22Rv1 (cell line): Measurements from ENCODE around the gene PLCB3.

Experiments used
- H3K27ac ChIP-seq: fragments of 450-650 bp; 2 replicates; pipeline ENCODE4 v1.5.1; 2017
- CTCF ChIP-seq: fragments of 450-650 bp; IDR thresholded peaks from 2 replicates; pipeline ENCODE4 v1.5.1; 2017; ENCODE audit warnings: mild to moderate bottlenecking
- ZFX ChIP-seq: fragments of 450-650 bp; IDR thresholded peaks from 2 replicates; pipeline ENCODE4 v1.6.1; 2017; ENCODE audit warnings: antibody characterized with exemption, borderline replicate concordance

Gene PLCB3

GRCh38 chr11:64249038-64249437 is 2.3 kb upstream of the PLCB3 start:
- H3K27ac ChIP-seq = no peak overlapping the region
- TF ChIP-seq CTCF (no peak), ZFX (no peak)

GRCh38 chr11:64249563-64250414 is 1.5 kb upstream of the PLCB3 start:
- H3K27ac ChIP-seq = no peak overlapping the region
- TF ChIP-seq CTCF = no peak
- no peak for TF ChIP-seq ZFX

GRCh38 chr11:64250415-64251015 is 815 bp upstream of the PLCB3 start:
- peak overlapping the region; percentile 82; the same call in 1 of the 2 replicates for H3K27ac ChIP-seq

GRCh38 chr11:64251753-64252002 is 348 bp downstream of the PLCB3 start:
- no peak for TF ChIP-seq ZFX
- peak overlapping the region; percentile 82 for H3K27ac ChIP-seq

More at GRCh38 chr11:64250415-64251015, 815 bp upstream of the PLCB3 start:
- TF ChIP-seq ZFX (no peak), CTCF (no peak)

- H3K27ac ChIP-seq = peak overlapping the region; percentile 82
- TF ChIP-seq CTCF (no peak), ZFX (no peak)
Observed at GRCh38 chr11:64252003-64252872, 908 bp downstream of the PLCB3 start.

GRCh38 chr11:64253043-64253442 is 1.7 kb downstream of the PLCB3 start:
- TF ChIP-seq ZFX = no peak
- no peak for TF ChIP-seq CTCF
- peak overlapping the region; percentile 82 for H3K27ac ChIP-seq

GRCh38 chr11:64253481-64253880 is 2.2 kb downstream of the PLCB3 start:
- peak overlapping the region; percentile 82 for H3K27ac ChIP-seq
- TF ChIP-seq CTCF (no peak), ZFX (no peak)
